Measurements from ENCODE around the gene SLC4A5. TPM values are rescaled to one million over a fixed set of nuclear protein-coding genes. Genes with fewer than 3 reads are reported as not detected.

Gene SLC4A5
- total and polyA plus RNA-seq, 2 experiments from 2014 or later: 1.5 to 9.0 TPM

GRCh38 chr2:74199871-74200305, 143.3 kb downstream of the SLC4A5 start:
- TF ChIP-seq, protein P1, sequence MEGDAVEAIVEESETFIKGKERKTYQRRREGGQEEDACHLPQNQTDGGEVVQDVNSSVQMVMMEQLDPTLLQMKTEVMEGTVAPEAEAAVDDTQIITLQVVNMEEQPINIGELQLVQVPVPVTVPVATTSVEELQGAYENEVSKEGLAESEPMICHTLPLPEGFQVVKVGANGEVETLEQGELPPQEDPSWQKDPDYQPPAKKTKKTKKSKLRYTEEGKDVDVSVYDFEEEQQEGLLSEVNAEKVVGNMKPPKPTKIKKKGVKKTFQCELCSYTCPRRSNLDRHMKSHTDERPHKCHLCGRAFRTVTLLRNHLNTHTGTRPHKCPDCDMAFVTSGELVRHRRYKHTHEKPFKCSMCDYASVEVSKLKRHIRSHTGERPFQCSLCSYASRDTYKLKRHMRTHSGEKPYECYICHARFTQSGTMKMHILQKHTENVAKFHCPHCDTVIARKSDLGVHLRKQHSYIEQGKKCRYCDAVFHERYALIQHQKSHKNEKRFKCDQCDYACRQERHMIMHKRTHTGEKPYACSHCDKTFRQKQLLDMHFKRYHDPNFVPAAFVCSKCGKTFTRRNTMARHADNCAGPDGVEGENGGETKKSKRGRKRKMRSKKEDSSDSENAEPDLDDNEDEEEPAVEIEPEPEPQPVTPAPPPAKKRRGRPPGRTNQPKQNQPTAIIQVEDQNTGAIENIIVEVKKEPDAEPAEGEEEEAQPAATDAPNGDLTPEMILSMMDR (IDR thresholded peaks at IDR 0.05; ENCODE audit: low read depth, low read length): no peak
- H3K4me1 ChIP-seq (ENCODE audit: low read depth): peaks cover 6% of the 10 kb centered on the region
- no peaks in the 10 kb centered on the region for H3K9me3 ChIP-seq (ENCODE audit: low read depth)
- no peaks in the 10 kb centered on the region for H3K36me3 ChIP-seq
- peak in 1 of 2 donors; percentile 46 for DNase-seq (ENCODE audit: low read depth in 1 of 2, low spot score in 1 of 2)
- no peak overlapping the region for H3K27ac ChIP-seq
- no peaks in the 10 kb centered on the region for H3K27me3 ChIP-seq
- peak overlapping the region; percentile 67 for H3K4me3 ChIP-seq

GRCh38 chr2:74199275-74199701, 143.9 kb downstream of the SLC4A5 start:
- no peaks in the 10 kb centered on the region for H3K27me3 ChIP-seq
- no peak for DNase-seq (ENCODE audit: low read depth in 1 of 2, low spot score in 1 of 2)
- peak overlapping the region; percentile 92 for H3K27ac ChIP-seq
- H3K4me1 ChIP-seq (ENCODE audit: low read depth): peaks cover 6% of the 10 kb centered on the region
- H3K36me3 ChIP-seq: no peaks in the 10 kb centered on the region
- peak overlapping the region; percentile 67 for H3K4me3 ChIP-seq
- no peaks in the 10 kb centered on the region for H3K9me3 ChIP-seq (ENCODE audit: low read depth)
- TF ChIP-seq, protein P1 (IDR thresholded peaks at IDR 0.05; ENCODE audit: low read depth, low read length): no peak

DNA sequence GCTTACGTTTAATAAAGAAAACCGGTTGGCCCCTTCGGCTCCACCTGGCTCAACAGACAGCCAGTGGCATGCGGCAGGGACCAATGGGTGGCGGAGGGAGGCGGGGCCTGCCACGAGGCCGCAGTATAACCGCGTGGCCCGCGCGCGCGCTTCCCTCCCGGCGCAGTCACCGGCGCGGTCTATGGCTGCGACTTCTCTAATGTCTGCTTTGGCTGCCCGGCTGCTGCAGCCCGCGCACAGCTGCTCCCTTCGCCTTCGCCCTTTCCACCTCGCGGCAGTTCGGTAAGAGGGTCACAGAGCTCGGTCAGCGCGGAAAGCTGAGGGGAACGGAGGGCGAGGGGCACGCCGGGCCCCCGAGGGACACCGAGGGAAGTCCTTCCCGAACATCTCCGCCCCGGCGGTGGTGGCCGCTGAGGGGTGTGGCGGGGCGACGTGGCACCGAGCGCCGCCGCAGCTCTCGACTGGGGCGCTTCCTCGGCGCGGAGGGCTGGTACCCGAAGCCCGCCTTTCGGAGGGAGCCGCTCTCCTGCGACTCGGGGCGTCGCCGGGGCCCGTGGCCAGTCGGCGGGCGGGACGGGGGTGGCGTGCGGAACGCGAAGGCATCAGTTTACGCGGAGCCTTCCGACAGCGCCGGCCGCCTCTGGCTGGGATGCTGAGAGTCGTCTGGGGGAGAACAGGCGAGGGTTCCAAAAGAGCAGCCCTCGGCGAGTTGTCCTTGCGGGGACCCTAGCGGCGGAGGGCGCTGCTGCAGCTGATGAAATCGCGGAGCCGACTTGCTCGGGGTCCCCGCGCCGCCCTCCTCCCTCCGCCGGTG, 144.5 kb downstream of the SLC4A5 start, which contains the start of gene MTHFD2:
Gene MTHFD2, plus strand, starts transcription at position 155 of the 814 bp plus-strand sequence. Its CDS starts 27 bp downstream, at position 182.
- peak within 1 kb of the TSS; percentile 67 for H3K4me3 ChIP-seq
- H3K27me3 ChIP-seq: no peaks in the 10 kb centered on the region
- H3K27ac ChIP-seq: peak within 1 kb of the TSS; percentile 92
- DNase-seq (ENCODE audit: low read depth in 1 of 2, low spot score in 1 of 2): peak; percentile 97 to 99
- TF ChIP-seq, protein P1 (IDR thresholded peaks at IDR 0.05; ENCODE audit: low read depth, low read length): peak; percentile 76
- H3K4me1 ChIP-seq (ENCODE audit: low read depth): peaks cover 6% of the 10 kb centered on the region
- no peaks in the 10 kb centered on the region for H3K36me3 ChIP-seq
- no peaks in the 10 kb centered on the region for H3K9me3 ChIP-seq (ENCODE audit: low read depth)

GRCh38 chr2:74198023-74198460, 145.2 kb downstream of the SLC4A5 start:
- Histone ChIP-seq H3K27me3 (no peaks in the 10 kb centered on the region), H3K4me1 (ENCODE audit: low read depth) (peaks cover 6% of the 10 kb centered on the region), H3K4me3 (no peak overlapping the region), H3K27ac (no peak overlapping the region), H3K36me3 (no peaks in the 10 kb centered on the region), H3K9me3 (ENCODE audit: low read depth) (no peaks in the 10 kb centered on the region)
- no peak for DNase-seq (ENCODE audit: low read depth in 1 of 2, low spot score in 1 of 2)
- TF ChIP-seq, protein P1 (IDR thresholded peaks at IDR 0.05; ENCODE audit: low read depth, low read length): no peak

DNA sequence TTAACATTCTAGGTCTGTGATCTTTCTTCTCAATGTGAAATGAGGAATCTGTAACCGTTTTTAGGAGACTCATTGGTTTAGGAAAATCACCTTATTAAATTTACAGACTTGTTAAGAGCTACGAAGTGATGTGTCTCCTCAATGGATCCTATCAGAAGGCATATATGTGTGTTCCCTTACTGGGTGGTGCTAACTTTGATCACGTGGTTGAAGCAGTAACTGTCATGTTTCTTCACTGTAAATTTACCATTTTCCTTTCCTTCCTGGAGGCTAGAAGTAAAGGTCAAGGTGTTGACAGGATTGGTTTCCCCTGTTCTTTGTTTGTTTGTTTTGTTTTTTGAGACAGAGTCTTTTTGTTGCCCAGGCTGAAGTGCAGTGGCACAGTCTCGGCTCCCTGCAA, 146.2 kb downstream of the SLC4A5 start:
- Histone ChIP-seq H3K9me3 (ENCODE audit: low read depth) (no peaks in the 10 kb centered on the region), H3K4me1 (ENCODE audit: low read depth) (peaks cover 6% of the 10 kb centered on the region), H3K4me3 (no peak overlapping the region), H3K27me3 (no peaks in the 10 kb centered on the region), H3K27ac (no peak overlapping the region), H3K36me3 (no peaks in the 10 kb centered on the region)
- DNase-seq (ENCODE audit: low read depth in 1 of 2, low spot score in 1 of 2): no peak
- TF ChIP-seq, protein P1 (IDR thresholded peaks at IDR 0.05; ENCODE audit: low read depth, low read length): no peak
